ENCODE data around the gene SYT17.

SYT17 gene

DNA sequence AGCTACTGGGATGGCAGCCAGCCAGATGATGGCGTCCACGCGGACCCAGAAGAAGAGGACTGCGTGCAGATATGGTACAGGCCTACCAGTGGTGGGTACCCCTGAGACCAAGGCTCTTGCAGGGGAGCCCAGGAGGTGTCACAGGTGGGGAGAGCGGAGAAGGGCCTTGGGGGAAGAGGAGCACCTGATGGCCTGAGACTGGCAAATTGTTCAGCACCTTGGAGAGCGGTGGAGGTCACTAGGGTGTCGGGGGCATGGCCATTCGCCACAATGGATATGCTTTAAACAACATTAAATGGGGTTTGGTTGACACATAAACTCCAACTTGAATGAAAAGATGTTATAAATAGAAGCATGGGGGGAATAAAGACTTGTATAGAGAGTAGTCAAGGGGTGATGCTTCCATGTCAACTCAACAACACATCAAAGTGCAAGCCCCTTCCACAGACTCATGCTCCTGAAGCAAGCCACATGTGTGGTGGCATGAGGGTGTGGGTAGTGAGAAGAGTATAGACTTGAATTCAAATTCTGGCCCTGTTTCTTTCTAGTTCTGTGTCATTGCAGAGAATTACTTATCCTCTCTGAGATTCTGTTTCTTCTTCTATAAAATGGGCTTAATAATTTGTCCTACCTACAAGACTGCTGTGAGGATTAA lies 139.7 kb downstream of the SYT17 start:
- no peak for DNase-seq

GRCh38 chr16:19308392-19308791 lies 140.4 kb downstream of the SYT17 start:
- DNase-seq: no peak

DNA sequence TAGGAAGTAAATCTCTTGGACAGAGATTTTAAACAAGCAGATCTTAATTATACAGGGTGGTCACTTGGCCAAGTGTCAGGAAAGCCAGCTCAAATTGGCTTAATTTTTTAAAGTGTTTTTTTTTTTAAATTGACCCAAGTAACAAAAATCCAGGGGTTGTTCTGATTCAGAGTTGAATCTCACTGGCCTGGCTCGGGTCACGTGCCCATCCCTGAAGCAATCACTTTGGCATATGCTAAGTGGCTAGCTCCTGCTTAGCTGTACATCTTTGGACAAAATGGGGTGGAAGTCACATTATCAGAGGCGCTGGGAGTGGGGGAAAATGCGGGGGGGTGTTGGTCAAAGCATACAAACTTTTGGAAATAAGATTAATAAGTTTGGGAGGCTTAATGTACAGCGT lies 141.1 kb downstream of the SYT17 start:
- no peak for DNase-seq

DNA sequence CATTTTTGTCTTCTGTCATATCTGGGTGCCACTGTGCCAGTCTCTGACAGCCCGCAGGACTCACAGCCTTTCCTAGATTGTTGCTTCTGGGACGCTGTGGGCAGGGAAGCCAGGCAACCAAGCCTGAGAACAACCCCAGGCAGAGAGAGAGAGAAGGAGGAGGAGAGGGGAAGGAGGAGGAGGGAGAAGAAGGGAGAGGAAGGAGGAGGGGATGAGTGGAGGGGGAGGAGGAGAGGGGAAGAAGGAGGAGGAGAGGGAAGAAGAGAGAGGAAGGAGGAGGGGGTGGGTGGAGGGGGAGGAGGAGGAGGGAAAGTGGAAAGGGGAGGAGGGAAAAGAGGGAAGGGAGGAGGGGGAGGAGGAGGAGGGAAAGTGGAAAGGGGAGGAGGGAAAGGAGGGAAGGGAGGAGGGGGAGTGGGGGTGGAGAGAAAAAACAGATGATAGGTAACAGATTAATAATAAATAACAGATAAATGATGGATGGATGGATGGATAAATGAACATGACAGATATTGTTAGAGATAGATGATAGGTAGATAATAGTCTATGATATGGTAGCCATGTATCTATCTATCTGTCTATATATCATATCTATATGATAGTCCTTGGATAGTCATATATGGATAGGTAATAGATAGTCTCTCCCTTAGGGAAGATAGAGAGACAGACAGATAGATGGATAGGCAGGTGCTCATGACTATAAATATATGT lies 146.8 kb downstream of the SYT17 start:
- DNase-seq: no peak

DNA sequence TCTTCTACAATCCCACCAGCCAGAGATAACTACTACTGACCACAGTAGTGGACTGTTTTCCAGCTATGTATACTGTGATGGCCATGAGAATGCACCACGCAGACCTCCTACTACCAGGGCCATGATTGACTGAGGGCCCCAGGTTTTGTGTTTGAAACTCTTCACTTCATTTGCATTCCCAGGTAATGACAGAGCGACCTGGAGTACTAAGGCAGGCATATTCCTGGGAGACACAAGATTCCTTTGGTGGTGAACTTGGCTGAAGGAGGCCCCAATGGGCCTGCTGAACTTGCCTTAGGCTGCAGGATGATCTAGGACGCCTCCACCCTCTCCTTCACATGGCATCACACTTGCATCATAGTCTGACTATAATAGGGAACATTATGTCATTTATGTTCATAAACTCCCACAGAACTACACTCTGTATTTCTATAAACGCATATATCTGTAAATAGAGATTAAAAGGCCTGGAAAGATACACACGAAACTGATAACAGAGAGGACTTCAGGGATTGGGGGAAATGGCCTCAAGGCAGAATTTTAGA lies 147.9 kb downstream of the SYT17 start:
- no peak for DNase-seq

DNA sequence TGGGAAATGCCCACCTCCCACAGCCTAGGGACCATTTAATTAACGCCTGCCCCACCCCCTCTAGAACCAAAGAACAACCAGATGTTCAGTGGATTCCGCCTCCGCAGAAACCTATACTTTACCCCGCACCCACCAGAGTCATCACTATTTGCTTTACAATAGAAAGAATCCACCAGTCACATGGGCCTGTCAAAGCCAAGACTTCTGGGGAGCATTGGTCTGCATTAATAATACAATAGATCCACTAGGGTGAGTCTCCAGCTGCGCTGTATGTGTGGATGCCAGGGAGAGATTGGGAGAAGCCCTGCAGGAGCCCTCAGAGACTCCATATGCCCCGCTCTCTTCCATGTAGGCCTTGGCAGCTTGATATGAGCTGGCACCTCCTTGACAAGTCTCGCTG lies 148.8 kb downstream of the SYT17 start:
- DNase-seq: no peak

Data from NCI-H1048 (cell line).